Astrocyte (in vitro differentiated cells and primary cell): ENCODE data around the gene B3GNT9.

Source experiments
- EZH2 ChIP-seq: IDR thresholded peaks from 2 replicates; pipeline ENCODE4 v1.6.1; 2012; ENCODE audit warnings: mild to moderate bottlenecking, low read length, inconsistent platforms; ENCODE audit not compliant: insufficient read depth
- TF ChIP-seq, protein P1 (sequence below): IDR thresholded peaks from 2 replicates; pipeline ENCODE4 v1.5.1; 2011; ENCODE audit warnings: low read depth, mild to moderate bottlenecking, inconsistent platforms, low read length, moderate library complexity; ENCODE audit not compliant: insufficient read depth

GRCh38 chr16:67098599-67098998, 52.2 kb downstream of the B3GNT9 start:
- TF ChIP-seq, protein P1, sequence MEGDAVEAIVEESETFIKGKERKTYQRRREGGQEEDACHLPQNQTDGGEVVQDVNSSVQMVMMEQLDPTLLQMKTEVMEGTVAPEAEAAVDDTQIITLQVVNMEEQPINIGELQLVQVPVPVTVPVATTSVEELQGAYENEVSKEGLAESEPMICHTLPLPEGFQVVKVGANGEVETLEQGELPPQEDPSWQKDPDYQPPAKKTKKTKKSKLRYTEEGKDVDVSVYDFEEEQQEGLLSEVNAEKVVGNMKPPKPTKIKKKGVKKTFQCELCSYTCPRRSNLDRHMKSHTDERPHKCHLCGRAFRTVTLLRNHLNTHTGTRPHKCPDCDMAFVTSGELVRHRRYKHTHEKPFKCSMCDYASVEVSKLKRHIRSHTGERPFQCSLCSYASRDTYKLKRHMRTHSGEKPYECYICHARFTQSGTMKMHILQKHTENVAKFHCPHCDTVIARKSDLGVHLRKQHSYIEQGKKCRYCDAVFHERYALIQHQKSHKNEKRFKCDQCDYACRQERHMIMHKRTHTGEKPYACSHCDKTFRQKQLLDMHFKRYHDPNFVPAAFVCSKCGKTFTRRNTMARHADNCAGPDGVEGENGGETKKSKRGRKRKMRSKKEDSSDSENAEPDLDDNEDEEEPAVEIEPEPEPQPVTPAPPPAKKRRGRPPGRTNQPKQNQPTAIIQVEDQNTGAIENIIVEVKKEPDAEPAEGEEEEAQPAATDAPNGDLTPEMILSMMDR = no peak
- TF ChIP-seq EZH2 = no peak
